GM19395 (cell line): ENCODE results near the gene GLRA3.
"Not testable (repeated sequence)": the region's sequence is repeated elsewhere in the genome, so short reads cannot be mapped to it uniquely, and the experiment has no call there.

Experiments used
- ATAC-seq: cut with Tn5 transposase; IDR thresholded peaks from one replicate; pipeline ENCODE4 v1.9.1; 2021; ENCODE audit warnings: mild to moderate bottlenecking, moderate library complexity; ENCODE audit not compliant: unreplicated experiment

GLRA3 gene

DNA sequence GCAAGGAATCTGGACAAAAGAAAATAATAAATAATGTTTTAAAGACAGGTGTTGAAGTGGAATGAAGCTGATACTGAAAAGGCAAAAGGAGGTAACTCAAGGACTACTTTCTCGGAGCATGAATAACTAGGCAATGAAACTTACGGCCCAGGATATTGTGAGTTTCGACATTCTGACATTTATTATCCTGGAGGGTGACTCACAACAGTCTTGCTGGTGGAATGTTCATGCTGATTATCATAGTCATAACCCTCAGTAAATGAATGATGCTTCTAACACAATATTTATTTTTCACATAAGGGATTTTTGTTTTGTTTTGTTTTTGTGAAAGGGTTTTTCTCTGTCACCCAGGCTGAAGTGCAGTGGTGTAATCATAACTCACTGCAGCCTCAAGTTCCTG lies 159.8 kb downstream of the GLRA3 start:
- no peak for ATAC-seq

DNA sequence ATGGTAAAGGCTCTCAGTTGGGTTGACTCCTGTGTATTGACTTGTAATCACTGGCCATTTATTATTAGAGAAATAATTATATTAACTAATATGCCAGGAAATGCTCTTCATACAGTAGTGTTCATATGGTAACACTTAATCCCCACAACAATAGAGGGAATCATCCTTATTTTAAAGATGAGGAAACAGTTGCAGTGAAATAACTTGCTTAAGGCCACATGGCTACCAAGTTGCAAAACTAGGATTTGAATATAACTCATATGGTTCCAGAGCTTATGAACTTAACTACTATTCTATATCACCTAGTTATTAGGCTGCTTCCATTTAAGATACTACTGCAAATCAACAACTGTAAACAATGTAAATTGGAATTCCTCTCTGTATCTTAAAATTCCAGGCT lies 163.2 kb downstream of the GLRA3 start:
- ATAC-seq: no peak

DNA sequence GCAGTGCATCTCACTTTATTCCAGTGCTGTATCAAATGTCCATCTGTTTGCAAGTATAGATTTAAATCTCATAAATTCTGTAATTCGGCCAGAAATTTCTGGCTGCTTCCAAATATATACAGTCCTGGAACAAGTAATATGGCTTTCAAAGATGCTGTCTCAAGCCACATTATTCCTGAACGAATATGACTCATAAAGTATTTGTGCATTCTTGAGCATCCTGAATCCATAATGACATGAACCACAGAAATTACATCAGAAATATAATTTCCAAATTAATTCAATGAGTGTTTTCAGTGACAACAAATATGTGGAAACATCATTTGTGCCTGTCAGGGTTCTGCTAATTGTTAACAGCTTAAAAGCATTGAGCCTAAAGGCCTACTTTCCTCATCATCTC lies 165.8 kb downstream of the GLRA3 start:
- no peak for ATAC-seq

DNA sequence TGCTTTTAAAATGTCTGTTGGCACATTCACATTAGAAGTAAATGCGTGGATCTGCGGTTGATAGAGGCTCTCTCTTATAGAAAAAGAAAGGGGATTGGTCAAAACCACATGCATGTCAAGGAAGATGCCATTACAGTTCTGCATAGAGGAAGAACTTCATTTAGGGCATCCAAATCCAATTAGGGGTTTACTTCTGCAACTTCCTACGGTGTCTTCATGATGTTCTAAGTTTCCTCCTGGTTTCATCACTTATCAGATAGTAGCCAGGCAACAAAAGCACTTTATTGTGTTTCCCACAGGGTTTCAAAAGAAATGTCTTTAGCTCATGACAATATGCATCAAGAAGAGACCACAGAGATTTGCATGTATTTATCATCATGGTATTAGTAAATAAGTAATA lies 170.8 kb downstream of the GLRA3 start:
- no peak for ATAC-seq

DNA sequence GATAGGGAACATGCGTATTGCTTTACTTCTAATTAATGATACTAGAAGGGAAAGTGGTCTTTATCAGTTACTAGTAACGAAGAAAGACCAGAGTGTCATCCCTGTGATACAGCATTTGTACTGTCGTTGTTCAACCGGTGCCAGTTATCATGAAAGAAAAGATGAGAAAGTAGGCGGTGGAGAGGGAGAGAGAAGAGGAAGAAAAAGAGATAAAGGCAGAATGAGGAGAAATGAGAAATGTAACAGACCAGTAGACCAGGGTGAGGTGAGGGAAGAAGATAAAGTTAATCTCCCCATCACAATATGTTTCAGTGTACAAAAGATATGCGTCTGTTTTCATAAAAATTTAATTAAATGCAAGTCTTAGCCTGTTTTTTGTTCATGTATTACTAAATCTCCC lies 171.6 kb downstream of the GLRA3 start:
- no peak for ATAC-seq

DNA sequence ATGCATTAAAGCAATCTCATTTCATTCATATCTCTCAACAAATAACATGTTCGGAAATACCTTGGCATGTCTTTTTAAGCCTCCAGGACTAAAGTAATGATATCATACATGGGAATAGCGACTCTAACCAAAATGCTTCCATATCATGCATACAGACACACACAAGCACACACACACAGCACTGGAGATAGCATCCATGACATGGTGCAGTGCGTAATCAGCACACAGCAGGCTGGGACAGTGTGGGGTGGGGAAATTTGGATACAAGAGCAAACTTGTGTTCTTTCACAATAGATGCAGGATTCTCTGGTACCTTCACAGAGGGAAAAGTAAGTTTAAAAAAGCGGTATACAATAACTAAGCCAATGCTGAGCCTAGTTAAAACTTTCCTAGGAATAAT lies 174.4 kb downstream of the GLRA3 start:
- no peak for ATAC-seq

DNA sequence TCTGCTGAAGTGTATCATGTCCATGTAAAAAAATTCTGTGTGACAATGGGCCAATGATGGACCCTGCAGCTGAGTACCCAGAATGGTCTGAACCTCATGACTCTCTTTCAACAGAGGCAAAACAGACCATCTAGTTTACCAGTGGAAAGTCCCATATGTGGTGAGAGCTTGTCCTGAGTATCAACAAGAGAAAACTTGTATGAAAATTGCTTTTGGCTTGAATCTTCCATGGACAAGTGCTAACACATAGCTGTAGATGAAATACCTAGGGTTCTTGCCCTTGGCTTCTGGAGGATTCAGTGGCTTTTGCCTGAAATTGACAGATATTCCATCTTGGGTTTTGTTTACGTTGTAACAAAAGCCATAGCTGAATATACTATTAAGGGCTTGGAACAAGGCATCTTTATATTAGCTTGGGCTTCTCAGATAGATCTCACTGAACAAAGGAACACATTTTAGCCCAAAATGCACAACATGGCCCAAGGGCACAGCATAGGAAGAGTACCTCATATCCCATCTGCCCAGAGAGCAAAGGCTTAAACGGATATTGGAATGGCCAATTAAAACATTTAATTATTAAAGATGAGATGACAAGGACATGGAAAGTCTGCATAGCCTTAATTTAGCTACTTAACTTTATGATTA lies 178.2 kb downstream of the GLRA3 start:
- no peak for ATAC-seq

DNA sequence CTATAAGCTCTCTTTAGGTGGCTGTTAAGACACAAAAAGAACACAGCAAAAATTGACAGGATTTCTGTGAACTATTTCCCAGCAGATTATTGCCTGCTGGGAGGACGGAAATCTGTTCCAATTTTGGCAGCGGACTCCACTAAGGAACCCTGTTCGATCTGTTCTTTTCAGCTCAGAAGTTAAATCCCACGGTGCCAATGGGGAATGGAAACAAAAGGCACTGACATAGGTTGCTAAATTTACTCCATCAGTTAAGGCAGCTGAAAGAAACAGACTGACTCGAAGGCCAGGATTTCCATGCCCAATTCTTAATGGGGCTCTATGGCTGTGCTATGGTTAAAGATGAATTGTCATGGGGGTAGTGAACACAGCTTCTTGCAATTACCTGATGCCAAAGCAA lies 180.2 kb downstream of the GLRA3 start:
- no peak for ATAC-seq

DNA sequence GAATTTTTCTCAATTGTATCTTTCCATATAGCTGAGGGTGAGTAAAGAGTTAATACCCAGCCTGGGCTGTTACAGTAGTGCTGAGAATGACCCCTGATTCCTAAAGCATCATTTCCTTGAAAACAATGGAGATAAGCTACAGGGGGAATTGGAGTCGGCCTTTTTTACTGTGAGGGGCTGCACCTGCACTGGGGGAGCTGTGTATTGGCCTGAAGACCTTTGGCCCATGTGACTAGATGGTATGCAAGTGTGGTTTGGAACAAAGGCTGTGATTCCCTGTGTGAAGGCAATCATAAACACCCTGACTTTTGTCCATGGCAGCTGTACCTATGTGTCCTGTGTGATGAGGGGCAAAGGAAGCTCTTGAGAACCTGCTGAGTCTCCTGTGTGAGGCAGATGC lies 182.7 kb downstream of the GLRA3 start:
- ATAC-seq: no peak

DNA sequence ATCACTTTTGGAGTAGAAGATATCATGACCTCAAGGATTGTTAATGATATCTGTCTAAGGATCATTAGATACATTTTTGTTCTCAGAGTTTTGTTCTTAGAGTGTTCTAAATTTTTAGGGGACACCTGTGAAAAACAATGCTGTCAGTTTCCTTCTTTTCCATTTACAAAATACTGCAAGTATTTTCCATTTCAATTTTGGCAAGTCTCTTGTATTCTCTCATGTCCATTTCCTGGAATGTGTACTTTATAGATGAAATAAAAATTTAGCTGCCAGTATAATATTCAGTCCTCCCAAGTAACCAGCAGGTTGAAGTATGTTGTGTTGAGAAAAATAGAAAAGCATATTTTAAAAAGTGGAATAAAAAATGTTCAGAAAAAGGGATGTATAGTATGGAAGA lies 188.9 kb downstream of the GLRA3 start:
- no peak for ATAC-seq

DNA sequence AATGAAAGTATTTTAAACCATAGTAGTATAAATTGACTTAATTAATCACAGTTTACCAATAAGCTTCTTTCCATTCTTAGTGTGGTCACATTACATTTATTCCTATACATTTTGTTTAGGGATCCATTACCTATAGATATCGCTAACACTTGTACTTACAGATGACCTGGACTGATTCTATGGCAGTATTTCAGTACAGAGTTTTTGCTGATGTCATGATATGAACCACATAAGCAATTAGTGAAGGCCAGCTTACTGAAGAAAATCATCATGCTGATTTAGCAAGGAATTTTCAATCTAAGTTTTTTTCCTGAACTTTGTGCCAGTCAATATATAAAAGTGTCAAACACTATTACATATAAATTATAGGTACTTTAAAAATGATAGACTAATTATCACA lies 193.3 kb downstream of the GLRA3 start:
- no peak for ATAC-seq

DNA sequence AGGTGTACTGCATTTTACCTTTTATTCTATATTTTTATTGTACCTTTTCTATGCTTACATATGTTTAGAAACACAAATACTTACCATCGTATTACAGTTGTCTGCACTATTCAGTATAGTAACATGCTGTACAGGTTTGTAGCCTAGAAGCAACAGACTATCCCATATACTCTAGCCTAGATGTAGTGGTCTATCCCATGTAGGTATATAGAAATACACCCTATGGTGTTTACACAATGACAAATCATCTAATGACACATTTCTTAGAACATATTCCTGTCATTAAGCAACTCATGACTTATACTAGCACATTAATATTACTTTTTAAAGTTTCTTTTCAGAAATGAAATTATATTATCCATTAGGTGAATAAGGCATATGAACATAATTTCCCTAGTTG lies 195.6 kb downstream of the GLRA3 start:
- no peak for ATAC-seq

DNA sequence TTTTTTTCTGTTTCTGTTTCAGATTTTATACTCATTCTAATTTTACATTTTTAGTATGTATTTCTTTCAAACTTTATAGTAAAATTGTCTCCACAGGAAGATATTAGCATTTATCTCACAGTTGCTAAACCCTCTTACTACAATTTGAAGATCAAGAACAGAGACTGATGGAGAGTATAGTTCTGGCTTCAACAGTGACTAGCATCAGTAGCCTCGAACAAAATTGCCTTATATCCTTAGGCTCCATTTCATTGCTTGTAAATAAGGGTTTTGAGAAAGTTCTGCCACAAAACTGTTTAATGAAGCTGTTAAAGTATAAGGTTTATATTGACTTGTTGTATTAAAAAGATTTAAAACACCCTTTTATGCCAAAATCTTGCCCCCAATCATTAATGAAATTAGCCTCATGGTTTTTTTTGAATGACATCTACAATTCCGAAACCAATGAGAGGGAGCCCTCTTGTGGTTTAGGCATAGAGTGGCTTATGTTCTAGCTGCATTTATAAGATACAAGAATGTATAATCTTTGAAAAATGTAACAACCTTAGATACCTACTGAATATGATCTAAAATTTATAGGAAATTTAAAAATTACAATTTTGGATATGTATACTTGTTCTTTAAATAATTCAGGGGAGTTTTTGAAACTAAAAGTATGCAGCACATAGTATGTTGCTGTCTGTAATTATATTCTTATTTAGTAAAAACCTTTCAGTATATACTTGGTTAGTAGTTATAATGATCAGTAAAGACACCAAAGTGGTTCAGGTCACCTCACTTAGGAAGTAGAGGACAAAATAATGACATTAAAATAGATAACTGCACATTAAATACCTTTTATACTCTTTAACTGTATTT lies 196.9 kb downstream of the GLRA3 start:
- ATAC-seq: peak; percentile 74

DNA sequence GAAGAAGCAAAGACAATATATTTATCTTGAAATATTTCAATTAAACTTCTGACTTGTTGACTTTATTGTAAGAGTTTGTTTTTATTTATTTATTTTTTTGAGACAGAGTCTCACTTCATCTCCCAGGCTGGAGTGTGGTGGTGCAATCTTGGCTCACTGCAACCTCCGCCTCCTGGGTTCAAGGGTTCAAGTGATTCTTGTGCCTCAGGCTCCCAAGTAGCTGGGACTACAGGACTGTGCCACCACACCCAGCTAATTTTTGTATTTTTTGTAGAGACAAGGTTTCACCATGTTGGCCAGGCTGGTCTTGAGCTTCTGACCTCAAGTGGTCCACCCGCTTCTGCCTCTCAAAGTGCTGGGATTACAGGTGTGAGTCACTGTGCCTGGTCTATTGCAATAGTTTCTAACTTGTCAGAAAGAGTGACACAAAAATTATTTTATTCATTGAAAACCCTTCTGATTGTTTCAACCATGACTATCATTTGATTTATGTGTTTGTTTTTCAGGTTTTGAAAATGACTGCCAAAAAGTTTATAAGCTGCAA lies 199.1 kb downstream of the GLRA3 start:
- not testable (repeated sequence) for ATAC-seq

DNA sequence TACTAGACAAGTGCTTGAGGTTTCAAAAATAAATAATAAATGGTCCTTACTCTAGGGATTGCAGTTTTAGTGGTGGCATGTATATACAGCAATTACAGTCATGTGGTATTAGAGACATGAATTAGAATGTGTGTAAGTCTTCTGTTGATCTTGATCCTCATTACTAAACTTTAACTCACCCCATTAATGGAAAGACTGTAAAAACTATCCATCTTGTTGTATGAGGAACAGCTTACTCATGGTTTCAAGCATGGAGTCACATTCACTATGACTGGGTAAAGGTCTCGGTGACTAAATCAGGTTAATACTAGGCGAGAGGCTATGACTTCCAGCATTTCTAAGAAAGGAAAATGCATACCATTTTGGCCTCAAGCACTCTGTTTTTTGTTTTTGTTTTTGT lies 199.8 kb downstream of the GLRA3 start:
- ATAC-seq: no peak

DNA sequence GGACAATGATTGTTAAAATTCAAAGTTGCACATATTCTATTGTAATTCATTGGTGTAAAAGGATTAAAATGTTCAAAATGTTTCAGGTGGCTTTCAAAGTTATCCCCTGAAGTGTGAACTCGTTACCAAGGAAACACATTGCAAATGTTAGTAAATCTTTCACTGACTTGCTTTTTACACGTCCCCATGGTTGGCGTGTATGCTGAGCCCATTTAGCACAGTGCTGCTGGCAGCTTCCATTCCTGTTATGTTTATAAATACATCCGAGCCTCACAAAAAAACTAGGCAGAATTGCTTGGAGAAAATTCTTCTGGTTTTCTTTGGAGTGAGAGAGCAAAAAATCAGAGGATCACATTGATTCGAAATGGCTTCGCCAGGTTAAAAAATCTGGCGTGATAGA lies 200.9 kb downstream of the GLRA3 start:
- no peak for ATAC-seq

DNA sequence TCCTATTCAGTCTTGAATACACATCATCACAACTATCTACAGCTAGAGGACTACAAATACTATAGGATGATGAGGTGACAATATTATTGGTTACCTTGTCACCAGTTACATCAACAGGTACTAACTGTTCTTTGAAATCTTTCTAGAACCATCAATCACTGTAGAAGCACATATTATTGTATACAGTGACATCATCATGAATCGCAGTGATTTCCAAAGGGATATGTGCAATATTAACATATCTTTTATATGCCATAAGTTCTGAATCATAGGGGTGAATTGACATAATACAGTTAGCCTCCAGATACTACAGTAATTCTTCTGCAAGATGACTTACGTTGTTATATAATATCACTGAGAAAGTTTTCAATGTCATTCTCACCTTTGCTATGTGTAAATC lies 201.6 kb downstream of the GLRA3 start:
- no peak for ATAC-seq

DNA sequence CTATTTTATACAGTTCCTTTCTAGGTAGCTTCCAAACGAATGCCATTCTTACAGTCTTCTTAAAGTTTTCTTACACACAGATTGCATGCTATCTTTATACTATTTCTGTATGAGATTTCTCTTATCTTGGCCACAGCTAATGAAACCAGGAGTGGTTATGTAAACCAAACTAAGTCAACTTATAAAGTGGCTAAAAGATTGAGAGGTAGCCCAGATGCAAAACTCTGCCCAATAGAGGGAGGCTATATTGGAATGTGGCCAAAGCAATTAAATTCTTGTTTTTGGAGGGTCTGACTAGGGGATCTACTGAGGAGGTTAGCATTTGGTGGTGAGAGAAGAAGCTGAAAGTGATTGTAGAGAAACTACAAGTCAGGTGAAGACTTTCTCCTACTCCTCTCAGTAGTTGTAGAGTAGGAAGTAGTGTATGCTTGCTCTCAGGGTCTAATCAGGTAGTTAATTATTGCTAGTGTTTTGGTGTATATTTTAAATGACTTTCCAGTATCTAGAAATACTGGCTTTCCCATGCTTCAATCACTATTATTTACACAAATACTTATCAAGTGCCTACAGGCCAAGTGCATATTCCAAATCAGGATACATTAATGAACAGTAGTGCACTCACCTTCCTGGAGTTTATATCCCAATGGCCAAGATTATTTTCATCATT lies 202.6 kb downstream of the GLRA3 start:
- peak; percentile 55 for ATAC-seq

DNA sequence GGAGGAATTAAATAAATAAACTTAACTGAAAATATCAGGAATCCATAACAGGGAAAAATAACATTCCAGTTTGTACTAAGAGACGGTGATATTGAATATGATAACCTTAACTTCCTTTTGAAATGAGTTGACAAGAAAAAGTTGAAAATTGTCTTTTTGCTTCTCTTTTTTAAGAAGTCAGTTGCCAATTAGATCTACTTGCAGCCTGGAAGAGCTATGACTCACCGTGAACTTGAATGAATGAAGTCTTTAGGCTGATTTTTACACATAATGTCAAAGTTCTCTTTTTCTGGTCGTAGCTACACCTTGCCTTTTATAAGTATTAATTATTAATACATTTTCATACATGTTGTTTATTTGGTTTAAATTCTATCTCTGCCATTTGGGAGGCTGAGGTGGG lies 212.4 kb downstream of the GLRA3 start:
- ATAC-seq: no peak

DNA sequence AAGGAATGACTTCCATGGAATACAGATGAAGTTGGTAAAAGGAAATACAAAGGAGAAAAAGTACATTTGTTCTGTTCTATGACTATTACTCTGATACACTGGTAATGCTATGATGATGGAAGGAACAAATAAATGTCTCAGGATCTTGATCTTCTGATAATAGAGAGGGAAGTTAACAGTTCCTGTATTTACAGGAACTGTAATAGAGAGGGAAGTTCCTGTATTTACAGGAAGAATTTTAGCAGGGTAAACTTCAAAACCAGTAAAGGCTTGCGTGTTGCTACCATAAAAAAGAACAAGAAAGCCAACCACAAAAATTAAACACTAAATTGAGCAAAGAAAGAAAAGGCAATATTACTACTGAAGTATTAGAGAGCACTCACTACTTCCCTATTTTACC lies 215.1 kb downstream of the GLRA3 start:
- no peak for ATAC-seq

DNA sequence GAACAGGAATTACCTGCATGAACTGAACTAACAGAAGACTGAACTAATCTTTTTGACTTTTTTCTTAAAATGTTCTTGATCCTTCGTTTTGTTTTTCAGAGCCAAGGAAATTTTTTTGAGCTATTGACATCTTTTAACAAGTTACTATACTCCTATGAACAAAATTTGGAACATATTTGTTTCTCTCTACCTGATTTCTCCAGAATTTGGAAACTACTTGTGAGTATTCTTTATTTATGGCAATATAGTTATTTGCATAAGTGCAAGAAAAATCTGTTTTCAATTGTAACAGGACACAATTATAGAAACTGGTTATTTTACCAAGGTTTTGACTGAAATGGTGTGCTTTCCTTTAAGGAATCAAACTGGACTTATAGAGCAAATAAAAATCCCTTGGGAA lies 217.3 kb downstream of the GLRA3 start:
- ATAC-seq: no peak

DNA sequence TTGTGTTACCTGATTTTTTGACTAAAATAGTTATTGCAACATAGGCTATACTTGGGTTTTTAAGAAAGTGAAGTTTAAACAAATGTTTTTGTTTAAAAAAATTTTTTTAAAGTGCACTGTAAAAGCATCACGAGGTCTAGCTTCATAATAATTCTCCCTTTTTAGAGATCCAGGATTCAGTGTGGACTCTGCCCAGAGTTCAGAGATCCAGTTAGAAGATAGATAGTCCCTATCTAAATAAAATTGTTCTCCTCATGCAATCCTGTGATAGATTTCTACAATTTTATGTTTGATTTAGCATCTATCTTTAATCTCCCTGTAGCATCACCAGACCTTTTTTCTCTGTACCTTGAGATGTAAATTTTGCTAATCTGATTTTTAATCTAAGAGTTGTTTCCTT lies 221.3 kb downstream of the GLRA3 start:
- no peak for ATAC-seq
